Keratinocyte (primary cell): ENCODE results near the gene RBSN. TPM values are rescaled to one million over a fixed set of nuclear protein-coding genes. Genes with fewer than 3 reads are reported as not detected.

Experiments used
- DNase-seq: peaks from one replicate; pipeline ENCODE4 v3.0.0-alpha.2; 2011; ENCODE audit warnings: low read depth, missing footprints, low spot score
- FAIRE-seq: peaks from 2 replicates; lab custom pipeline; 2011; peaks lifted over from hg19 to GRCh38; lab: Jason Lieb, UNC
- H2AFZ ChIP-seq: 2 replicates; pipeline ENCODE4 v1.6.0; 2012; ENCODE audit warnings: low read length, control low read depth, inconsistent platforms; ENCODE audit not compliant: control insufficient read depth
- H3K27ac ChIP-seq: 2 replicates; pipeline ENCODE4 v1.5.1; 2011; ENCODE audit warnings: low read length; ENCODE audit not compliant: control insufficient read depth, insufficient read depth
- H3K27me3 ChIP-seq: 3 replicates; pipeline ENCODE4 v1.6.0; 2011; ENCODE audit warnings: low read length; ENCODE audit not compliant: control insufficient read depth, insufficient read depth; ENCODE audit errors: extremely low read depth
- H3K36me3 ChIP-seq, 2 experiments: 2 replicates in 1 of 2; 3 replicates in 1 of 2; pipeline ENCODE4 v1.5.1; 2011; ENCODE audit warnings: low read length in 2 of 2, mild to moderate bottlenecking in 1 of 2; ENCODE audit not compliant: control insufficient read depth in 2 of 2, insufficient read depth in 2 of 2; ENCODE audit errors: extremely low read depth in 1 of 2
- H3K4me1 ChIP-seq: 3 replicates; pipeline ENCODE4 v1.5.1; 2011; ENCODE audit warnings: low read length; ENCODE audit not compliant: control insufficient read depth, insufficient read depth; ENCODE audit errors: extremely low read depth
- H3K4me2 ChIP-seq: 3 replicates; pipeline ENCODE4 v1.6.0; 2011; ENCODE audit warnings: low read depth, low read length; ENCODE audit not compliant: control insufficient read depth, insufficient read depth; ENCODE audit errors: extremely low read depth
- H3K4me3 ChIP-seq, 3 experiments: fragments of 200-600 bp in 1 of 3; sonication (generic) in 1 of 3; 2 replicates in 2 of 3; 3 replicates in 1 of 3; pipeline ENCODE4 v1.5.1; 2011 to 2016; ENCODE audit warnings: low read length in 3 of 3, mild to moderate bottlenecking in 3 of 3, control low read depth in 2 of 3, inconsistent platforms in 1 of 3, low read depth in 1 of 3, mixed read lengths in 1 of 3, mixed run types in 1 of 3, moderate library complexity in 1 of 3; ENCODE audit not compliant: control insufficient read depth in 2 of 3, insufficient read depth in 2 of 3; ENCODE audit errors: extremely low read depth in 1 of 3
- H3K79me2 ChIP-seq: 2 replicates; pipeline ENCODE4 v1.6.0; 2012; ENCODE audit warnings: low read length; ENCODE audit not compliant: control insufficient read depth, insufficient read depth
- H3K9ac ChIP-seq: 3 replicates; pipeline ENCODE4 v1.6.0; 2011; ENCODE audit warnings: low read length; ENCODE audit not compliant: control insufficient read depth, insufficient read depth; ENCODE audit errors: extremely low read depth
- H3K9me1 ChIP-seq: 3 replicates; pipeline ENCODE4 v1.6.0; 2011; ENCODE audit warnings: low read length; ENCODE audit not compliant: control insufficient read depth, insufficient read depth; ENCODE audit errors: extremely low read depth
- H3K9me3 ChIP-seq: 2 replicates; pipeline ENCODE4 v1.5.1; 2012; ENCODE audit warnings: low read depth, low read length; ENCODE audit not compliant: control insufficient read depth
- H4K20me1 ChIP-seq: 3 replicates; pipeline ENCODE4 v1.6.0; 2011; ENCODE audit warnings: low read length; ENCODE audit not compliant: control insufficient read depth, insufficient read depth; ENCODE audit errors: extremely low read depth
- EZH2 ChIP-seq: IDR thresholded peaks from one replicate; pipeline ENCODE4 v1.6.1; 2012; ENCODE audit warnings: inconsistent platforms, mild to moderate bottlenecking, low read length, moderate library complexity
- dilution Hi-C: fragments of 300-500 bp; cut with MboI; formaldehyde crosslinking; loops from one replicate; pipeline ENCODE4 v1.7.0; 2020; ENCODE audit warnings: low sequenced_read_pairs; ENCODE audit not compliant: extremely low pct_ligation_motif_present
- polyA plus RNA-seq, 5 experiments: library from polyadenylated mRNA; depleted of rRNA in 3 of 5; stranded (reverse) in 3 of 5; stranded (forward) in 1 of 5; unstranded in 1 of 5; fragments of >200 nt; gene quantifications; 1 replicate in 1 of 5; 2 replicates in 3 of 5; 3 replicates in 1 of 5; pipeline versions ENCODE4 v1.2.1 to v1.2.3, GENCODE V29; 2011 to 2012; ENCODE audit warnings: missing spikeins in 2 of 5, low read depth in 1 of 5, low replicate concordance in 1 of 5
- TF ChIP-seq, protein P1 (sequence below), 3 experiments: IDR thresholded peaks in 1 of 3; conservative IDR thresholded peaks in 1 of 3; optimal IDR thresholded peaks in 1 of 3; 2 replicates in 2 of 3; 3 replicates in 1 of 3; pipeline versions ENCODE3 to v1.5.1; 2011; ENCODE audit warnings: low read length in 3 of 3, mild to moderate bottlenecking in 3 of 3, moderate library complexity in 2 of 3, control low read depth in 1 of 3, inconsistent platforms in 1 of 3; ENCODE audit not compliant: insufficient read depth in 2 of 3; ENCODE audit errors: extremely low read depth in 1 of 3

Gene RBSN
- polyA plus RNA-seq, 1 donor (not counting 4 experiments of a cell fraction or from before 2014, with no cell fraction given): 8.4 TPM

DNA sequence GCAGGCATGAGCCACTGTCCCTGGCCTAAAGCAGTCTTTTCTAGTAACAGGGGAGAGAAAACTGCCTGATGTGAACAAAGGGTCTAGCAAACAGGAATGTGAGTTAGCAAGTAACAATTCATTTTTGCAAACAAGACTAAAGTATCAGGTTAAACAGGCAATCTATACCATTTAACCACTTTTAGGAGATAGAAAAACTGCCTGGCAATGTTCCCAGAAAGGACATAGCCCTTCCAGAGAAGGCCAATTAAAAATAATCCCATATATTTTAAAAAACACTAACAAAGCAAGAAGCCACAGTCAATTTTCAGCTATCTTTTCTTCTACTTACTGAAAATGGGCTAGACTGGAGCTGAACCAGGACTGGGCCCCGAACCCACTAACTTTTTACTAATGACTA lies 6.3 kb downstream of the RBSN start:
- H3K36me3 ChIP-seq: peaks cover 11 to 23% of the 10 kb centered on the region in 2 experiments
- dilution Hi-C loops: no loop called here
- no peak overlapping the region for H2AFZ ChIP-seq
- peaks cover 3% of the 10 kb centered on the region for H3K4me1 ChIP-seq
- no peaks in the 10 kb centered on the region for H3K27me3 ChIP-seq
- H3K9me1 ChIP-seq: no peaks in the 10 kb centered on the region
- no peaks in the 10 kb centered on the region for H4K20me1 ChIP-seq
- TF ChIP-seq, protein P1, sequence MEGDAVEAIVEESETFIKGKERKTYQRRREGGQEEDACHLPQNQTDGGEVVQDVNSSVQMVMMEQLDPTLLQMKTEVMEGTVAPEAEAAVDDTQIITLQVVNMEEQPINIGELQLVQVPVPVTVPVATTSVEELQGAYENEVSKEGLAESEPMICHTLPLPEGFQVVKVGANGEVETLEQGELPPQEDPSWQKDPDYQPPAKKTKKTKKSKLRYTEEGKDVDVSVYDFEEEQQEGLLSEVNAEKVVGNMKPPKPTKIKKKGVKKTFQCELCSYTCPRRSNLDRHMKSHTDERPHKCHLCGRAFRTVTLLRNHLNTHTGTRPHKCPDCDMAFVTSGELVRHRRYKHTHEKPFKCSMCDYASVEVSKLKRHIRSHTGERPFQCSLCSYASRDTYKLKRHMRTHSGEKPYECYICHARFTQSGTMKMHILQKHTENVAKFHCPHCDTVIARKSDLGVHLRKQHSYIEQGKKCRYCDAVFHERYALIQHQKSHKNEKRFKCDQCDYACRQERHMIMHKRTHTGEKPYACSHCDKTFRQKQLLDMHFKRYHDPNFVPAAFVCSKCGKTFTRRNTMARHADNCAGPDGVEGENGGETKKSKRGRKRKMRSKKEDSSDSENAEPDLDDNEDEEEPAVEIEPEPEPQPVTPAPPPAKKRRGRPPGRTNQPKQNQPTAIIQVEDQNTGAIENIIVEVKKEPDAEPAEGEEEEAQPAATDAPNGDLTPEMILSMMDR (optimal IDR thresholded peaks at IDR 0.05 in 1 of 3, IDR thresholded peaks at IDR 0.05 in 1 of 3, conservative IDR thresholded peaks at IDR 0.05 in 1 of 3; ENCODE audit: extremely low read depth in 1 of 3, insufficient read depth in 2 of 3, low read length in 3 of 3): no peak
- no peak for TF ChIP-seq EZH2
- FAIRE-seq: no peak
- no peak for DNase-seq
- no peaks in the 10 kb centered on the region for H3K9me3 ChIP-seq
- H3K27ac ChIP-seq: no peak overlapping the region
- H3K4me3 ChIP-seq: no peak overlapping the region
- no peak overlapping the region for H3K9ac ChIP-seq
- H3K79me2 ChIP-seq: peaks cover 9% of the 10 kb centered on the region
- H3K4me2 ChIP-seq: no peak overlapping the region

DNA sequence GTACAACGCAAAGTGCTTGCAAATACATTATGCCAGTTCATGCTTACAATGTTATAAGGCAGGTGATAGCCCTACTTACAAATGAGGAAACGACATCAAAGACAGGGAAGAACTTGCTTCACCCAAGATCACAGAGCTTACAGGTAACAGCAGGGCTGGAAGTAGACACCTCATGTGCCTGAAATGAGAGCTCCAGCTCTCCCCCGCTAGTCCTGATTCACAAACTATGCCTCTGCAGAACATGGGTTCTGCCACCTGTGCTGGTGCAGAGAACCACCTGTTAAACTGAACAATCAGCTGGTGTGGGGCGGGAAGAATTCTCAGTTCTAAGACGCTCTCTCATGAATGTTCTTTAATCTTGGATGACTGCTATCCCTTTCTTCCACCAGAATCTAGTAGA lies 7.4 kb downstream of the RBSN start:
- no peaks in the 10 kb centered on the region for H3K4me1 ChIP-seq
- no peak for TF ChIP-seq EZH2
- TF ChIP-seq, protein P1 (optimal IDR thresholded peaks at IDR 0.05 in 1 of 3, IDR thresholded peaks at IDR 0.05 in 1 of 3, conservative IDR thresholded peaks at IDR 0.05 in 1 of 3; ENCODE audit: extremely low read depth in 1 of 3, insufficient read depth in 2 of 3, low read length in 3 of 3): no peak
- FAIRE-seq: no peak

More for the DNA sequence above, 7.4 kb downstream of the RBSN start:
- Histone ChIP-seq H3K36me3 (peaks cover 11 to 23% of the 10 kb centered on the region in 2 experiments), H3K79me2 (no peaks in the 10 kb centered on the region), H3K9me1 (no peaks in the 10 kb centered on the region), H3K9ac (no peak overlapping the region), H3K4me3 (no peak overlapping the region), H3K27me3 (no peaks in the 10 kb centered on the region), H2AFZ (no peak overlapping the region), H3K4me2 (no peak overlapping the region), H3K27ac (no peak overlapping the region), H4K20me1 (no peaks in the 10 kb centered on the region), H3K9me3 (no peaks in the 10 kb centered on the region)
- dilution Hi-C loops: no loop called here
- no peak for DNase-seq
